OCI-LY3 (cell line): Measurements from ENCODE around the gene SOCS1.

ENCODE experiments used
- EZH2phosphoT487 ChIP-seq: fragments of 200-600 bp; shearing (Covaris generic); IDR thresholded peaks from 2 replicates; pipeline ENCODE4 v1.6.1; 2018; ENCODE audit warnings: antibody characterized with exemption, mixed run types, low read depth
- TF ChIP-seq, protein P1 (sequence below): fragments of 200-600, 300-600 bp; sonication (generic); IDR thresholded peaks from 2 replicates; pipeline ENCODE4 v1.5.1; 2014; ENCODE audit warnings: antibody characterized with exemption, low read length, low read depth

DNA sequence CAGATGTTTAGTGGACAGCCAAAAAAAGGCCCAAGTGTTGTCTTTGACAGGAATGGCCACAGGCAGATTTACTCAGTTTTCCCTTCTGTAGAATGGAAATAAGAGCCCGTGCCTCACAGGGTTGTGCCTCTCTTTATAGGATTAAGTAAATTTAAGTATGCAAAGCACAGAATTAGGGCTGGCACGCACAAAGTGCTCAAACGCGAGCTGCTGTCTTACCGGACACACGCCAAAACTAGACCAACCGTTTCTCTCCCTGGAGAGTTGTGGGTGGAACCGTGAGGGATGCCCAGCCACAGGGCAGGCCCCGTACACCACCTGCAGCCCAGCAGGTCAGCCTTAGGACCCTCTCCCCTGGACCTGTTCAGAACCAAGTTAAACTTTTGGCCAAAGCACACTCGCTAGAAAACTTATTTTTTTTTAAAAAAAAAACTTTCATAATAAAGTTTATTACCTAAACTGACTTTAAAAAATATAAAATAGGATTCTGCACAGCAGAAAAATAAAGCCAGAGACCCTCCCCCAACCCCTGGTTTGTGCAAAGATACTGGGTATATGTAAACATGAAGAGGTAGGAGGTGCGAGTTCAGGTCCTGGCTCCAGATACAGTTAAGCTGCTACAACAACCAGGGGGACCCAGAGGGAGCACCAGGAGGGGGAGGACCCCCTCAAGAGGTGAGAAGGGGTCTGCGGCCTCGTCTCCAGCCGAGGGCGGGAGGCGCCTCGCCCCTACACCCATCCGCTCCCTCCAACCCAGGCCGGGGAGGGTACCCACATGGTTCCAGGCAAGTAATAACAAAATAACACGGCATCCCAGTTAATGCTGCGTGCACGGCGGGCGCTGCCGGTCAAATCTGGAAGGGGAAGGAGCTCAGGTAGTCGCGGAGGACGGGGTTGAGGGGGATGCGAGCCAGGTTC, 1.8 kb downstream of the SOCS1 start:
- TF ChIP-seq, protein P1, sequence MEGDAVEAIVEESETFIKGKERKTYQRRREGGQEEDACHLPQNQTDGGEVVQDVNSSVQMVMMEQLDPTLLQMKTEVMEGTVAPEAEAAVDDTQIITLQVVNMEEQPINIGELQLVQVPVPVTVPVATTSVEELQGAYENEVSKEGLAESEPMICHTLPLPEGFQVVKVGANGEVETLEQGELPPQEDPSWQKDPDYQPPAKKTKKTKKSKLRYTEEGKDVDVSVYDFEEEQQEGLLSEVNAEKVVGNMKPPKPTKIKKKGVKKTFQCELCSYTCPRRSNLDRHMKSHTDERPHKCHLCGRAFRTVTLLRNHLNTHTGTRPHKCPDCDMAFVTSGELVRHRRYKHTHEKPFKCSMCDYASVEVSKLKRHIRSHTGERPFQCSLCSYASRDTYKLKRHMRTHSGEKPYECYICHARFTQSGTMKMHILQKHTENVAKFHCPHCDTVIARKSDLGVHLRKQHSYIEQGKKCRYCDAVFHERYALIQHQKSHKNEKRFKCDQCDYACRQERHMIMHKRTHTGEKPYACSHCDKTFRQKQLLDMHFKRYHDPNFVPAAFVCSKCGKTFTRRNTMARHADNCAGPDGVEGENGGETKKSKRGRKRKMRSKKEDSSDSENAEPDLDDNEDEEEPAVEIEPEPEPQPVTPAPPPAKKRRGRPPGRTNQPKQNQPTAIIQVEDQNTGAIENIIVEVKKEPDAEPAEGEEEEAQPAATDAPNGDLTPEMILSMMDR, result no peak
- TF ChIP-seq EZH2phosphoT487, result no peak
